GM12878 (cell line): ENCODE data around the gene MB21D2. TPM values are rescaled to one million over a fixed set of nuclear protein-coding genes. Genes with fewer than 3 reads are reported as not detected.

Experiments used
- ATAC-seq: fragments of 200-7000 bp; cut with Tn5 transposase; 3 replicates; pipeline ENCODE4 v1.9.1; 2020; ENCODE audit warnings: mild to moderate bottlenecking, moderate library complexity
- BruUV-seq: library from RNA; stranded (reverse); fragments of 400-500 nt; replicated peaks from 2 replicates; lab custom pipeline; 2021; lab: Mats Ljungman, UMichigan
- CTCF ChIA-PET: fragments of 300-600 bp; sonication (Branson Sonifier 250); formaldehyde crosslinking; extraction: SDS; loops from one replicate; lab custom pipeline; 2021; ENCODE audit warnings: inconsistent platforms; lab: Yijun Ruan, JAX
- POLR2A ChIA-PET: fragments of 350-600 bp; formaldehyde crosslinking; extraction: SDS; loops from one replicate; lab custom pipeline; 2021; ENCODE audit warnings: inconsistent platforms; lab: Charles Lee
- RAD21 ChIA-PET: fragments of 300-600 bp; sonication (Branson Sonifier 250); formaldehyde crosslinking; loops from one replicate; lab custom pipeline; 2023; ENCODE audit warnings: antibody characterized with exemption; ENCODE audit not compliant: unreplicated experiment; lab: Charles Lee
- SMC1A ChIA-PET: fragments of 300-600 bp; sonication (Branson Sonifier 250); formaldehyde crosslinking; loops from one replicate; lab custom pipeline; 2023; ENCODE audit not compliant: unreplicated experiment, uncharacterized antibody; lab: Charles Lee
- DNase-seq: peaks from one replicate; pipeline ENCODE4 v3.0.0-alpha.2; 2011; ENCODE audit warnings: low read depth, low spot score
- FAIRE-seq: peaks from 3 replicates; lab custom pipeline; 2011; peaks lifted over from hg19 to GRCh38; lab: Jason Lieb, UNC
- H2AFZ ChIP-seq: 2 replicates; pipeline ENCODE4 v1.6.0; 2011; ENCODE audit warnings: low read depth, low read length, control low read depth; ENCODE audit not compliant: control insufficient read depth
- H3K27ac ChIP-seq: 2 replicates; pipeline ENCODE4 v1.5.1; 2011; ENCODE audit warnings: control low read depth; ENCODE audit not compliant: control insufficient read depth, insufficient read depth
- H3K27me3 ChIP-seq, 2 experiments: replicated peaks in 1 of 2; 2 replicates each; pipeline versions ENCODE4 v1.6.0 to v1.6.1; 2011; ENCODE audit warnings: low read length in 1 of 2; ENCODE audit not compliant: control insufficient read depth in 2 of 2, insufficient read depth in 2 of 2
- H3K36me3 ChIP-seq, 2 experiments: 2 replicates each; pipeline ENCODE4 v1.5.1; 2011; ENCODE audit warnings: low read length in 1 of 2; ENCODE audit not compliant: control insufficient read depth in 2 of 2, insufficient read depth in 2 of 2
- H3K4me1 ChIP-seq: 2 replicates; pipeline ENCODE4 v1.6.1; 2011; ENCODE audit warnings: mild to moderate bottlenecking, low read length, moderate library complexity, mixed read lengths; ENCODE audit not compliant: control insufficient read depth, insufficient read depth
- H3K4me2 ChIP-seq: 2 replicates; pipeline ENCODE4 v1.6.0; 2011; ENCODE audit warnings: control low read depth; ENCODE audit not compliant: control insufficient read depth, insufficient read depth
- H3K4me3 ChIP-seq: fragments of 200-600 bp; sonication (generic); 2 replicates; pipeline ENCODE4 v1.5.1; 2016
- H3K79me2 ChIP-seq: 2 replicates; pipeline ENCODE4 v1.6.0; 2011; ENCODE audit warnings: low read length; ENCODE audit not compliant: control insufficient read depth, insufficient read depth
- H3K9ac ChIP-seq: 2 replicates; pipeline ENCODE4 v1.8.0; 2011; ENCODE audit warnings: low read length, control low read depth, mixed read lengths; ENCODE audit not compliant: control insufficient read depth, insufficient read depth
- H3K9me3 ChIP-seq: replicated peaks from 3 replicates; pipeline ENCODE4 v1.5.1; 2011; ENCODE audit warnings: mild to moderate bottlenecking, low read length; ENCODE audit not compliant: control insufficient read depth, insufficient read depth
- H4K20me1 ChIP-seq: 2 replicates; pipeline ENCODE4 v1.6.0; 2011; ENCODE audit not compliant: control insufficient read depth, insufficient read depth
- KLF5 ChIP-seq: fragments of 450-650 bp; IDR thresholded peaks from 2 replicates; pipeline ENCODE4 v1.6.1; 2014; ENCODE audit warnings: mild to moderate bottlenecking; ENCODE audit not compliant: partially characterized antibody
- PML ChIP-seq: IDR thresholded peaks from 2 replicates; pipeline ENCODE4 v1.6.1; 2012; ENCODE audit warnings: low read length, inconsistent platforms
- RCOR1 ChIP-seq: conservative IDR thresholded peaks from 2 replicates; pipeline ENCODE4 v1.6.1; 2012; ENCODE audit warnings: low read depth, low read length, improper control_type of control experiment
- STAT1 ChIP-seq: fragments of 450-650 bp; conservative IDR thresholded peaks from 2 replicates; pipeline ENCODE4 v1.6.1; 2014; ENCODE audit warnings: antibody characterized with exemption, mild to moderate bottlenecking
- WRNIP1 ChIP-seq: IDR thresholded peaks from 2 replicates; pipeline ENCODE4 v1.6.1; 2011; ENCODE audit warnings: low read depth, low read length, improper control_type of control experiment, borderline replicate concordance
- WGBS: methylation state at CpG from one replicate; pipeline ENCODE4 v1.1.6; 2016; ENCODE audit warnings: low lambda C conversion rate; ENCODE audit not compliant: insufficient replicate concordance, insufficient coverage; ENCODE audit errors: missing lambda C conversion rate; 5-methylcytosine and 5-hydroxymethylcytosine counted together
- in situ Hi-C: fragments of 300-500 bp; cut with MboI; formaldehyde crosslinking; loops from 9 replicates; pipeline ENCODE4 v1.14.3; 2018; ENCODE audit warnings: mixed read lengths
- intact Hi-C: fragments of 100-400 bp; cut with micrococcal nuclease; formaldehyde crosslinking; loops from one replicate; pipeline ENCODE4 v1.14.2; 2022; ENCODE audit not compliant: unreplicated experiment
- polyA plus RNA-seq, 11 experiments: library from polyadenylated mRNA; depleted of rRNA in 4 of 11; unstranded in 6 of 11; stranded (reverse) in 5 of 11; fragments of >200 nt; fragmentation: Nextera tagmentation in 4 of 11; fragmentation: Illumina TruSeq in 1 of 11; extraction: Ambion mirVana in 4 of 11; extraction: Trizol in 1 of 11; gene quantifications; 1 replicate in 1 of 11; 2 replicates in 10 of 11; pipeline versions ENCODE4 v1.2.1 to v1.2.3, GENCODE V29; 2011 to 2016; ENCODE audit warnings: inconsistent platforms in 2 of 11, missing spikeins in 2 of 11, low read depth in 1 of 11
- total RNA-seq, 4 experiments: library from RNA; depleted of rRNA in 3 of 4; stranded (reverse); fragments of >200 nt in 3 of 4; fragmentation: Illumina TruSeq in 1 of 4; extraction: Trizol in 1 of 4; gene quantifications; 2 replicates each; pipeline versions ENCODE4 v1.2.1 to v1.2.3, GENCODE V29; 2013 to 2021
- TF ChIP-seq, protein P1 (sequence below): fragments of 150-350 bp; IDR thresholded peaks from 2 replicates; pipeline ENCODE4 v1.6.1; 2014; ENCODE audit warnings: mild to moderate bottlenecking, low read depth, low read length
- TF ChIP-seq, protein P2 (sequence below): IDR thresholded peaks from 2 replicates; pipeline ENCODE4 v1.6.1; 2011; ENCODE audit warnings: borderline replicate concordance, low read depth, mild to moderate bottlenecking, moderate library complexity, low read length; ENCODE audit not compliant: insufficient read depth, poor library complexity, severe bottlenecking

MB21D2 gene
- total and polyA plus RNA-seq, 10 of the 15 experiments (the other 5 are each of a cell fraction or from before 2014, with no cell fraction given), result 7.9 to 21.2 (median 15.3) TPM

DNA sequence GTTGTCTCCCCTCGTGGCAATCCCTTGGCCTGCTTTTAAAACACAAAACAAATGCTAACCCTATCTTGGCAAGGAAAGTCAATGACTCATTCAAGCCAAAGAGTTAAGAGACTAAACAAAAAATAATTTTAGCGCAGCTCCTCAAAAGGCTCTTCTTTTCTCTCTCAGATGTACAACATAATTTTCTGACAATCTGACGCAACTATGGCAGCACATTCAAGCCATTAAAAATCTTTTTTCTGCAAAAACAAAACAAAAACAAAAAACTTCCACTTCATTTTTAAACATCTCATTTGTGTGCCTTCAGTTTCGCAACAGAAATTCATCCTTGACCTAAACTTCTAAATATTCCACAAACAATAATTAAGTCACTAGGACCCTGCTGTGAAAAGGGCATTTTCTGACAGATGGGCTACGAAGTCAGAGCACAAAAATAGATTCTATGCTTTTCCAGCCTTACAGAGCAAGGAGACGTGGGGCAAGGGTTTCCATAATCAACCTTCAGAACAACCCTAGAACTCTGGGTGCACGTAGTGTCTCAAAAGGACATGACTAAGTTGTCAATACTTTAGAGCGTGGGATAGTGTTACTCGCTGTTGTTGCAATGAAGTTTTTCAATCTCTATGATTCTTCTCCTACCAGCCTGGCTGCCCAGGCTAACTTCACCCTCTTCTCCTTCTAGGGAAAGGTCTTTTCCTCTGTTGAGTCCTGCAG lies 84.3 kb downstream of the MB21D2 start:
- ATAC-seq, result no peak
- BruUV-seq, result no TSS peak
- in situ Hi-C loops, result no loop called here
- Histone ChIP-seq H3K36me3 (no peaks in the 10 kb centered on the region), H3K4me1 (peaks cover 38% of the 10 kb centered on the region), H3K4me2 (no peak overlapping the region), H3K4me3 (no peak overlapping the region), H3K9ac (no peak overlapping the region), H2AFZ (no peak overlapping the region), H3K79me2 (peaks cover 34% of the 10 kb centered on the region), H3K27ac (no peak overlapping the region; the same call in 1 of the 2 replicates), H3K9me3 (no peaks in the 10 kb centered on the region; the same call in 2 of the 3 replicates), H3K27me3 (no peaks in the 10 kb centered on the region), H4K20me1 (no peaks in the 10 kb centered on the region)
- ChIA-PET CTCF (no interaction called here), POLR2A (interaction anchor here (0.8 to 1.4 kb wide), 4 partner anchors 9 to 16 kb away, joined by 3 to 4 read pairs (median 3); no protein-coding TSS in a partner anchor), SMC1A (interaction anchor here (0.9 to 4.6 kb wide), 7 partner anchors 14 to 82 kb away, joined by 3 to 23 read pairs (median 5); no protein-coding TSS in a partner anchor), RAD21 (interaction anchor here (3.8 to 5.3 kb wide), 3 partner anchors 10 to 83 kb away, joined by 27 to 44 read pairs (median 30); partner anchors contain the start of gene MB21D2)
- 83% methylated on average over 9 of the region's 9 CpGs for WGBS
- FAIRE-seq, result no peak
- TF ChIP-seq, protein P1, sequence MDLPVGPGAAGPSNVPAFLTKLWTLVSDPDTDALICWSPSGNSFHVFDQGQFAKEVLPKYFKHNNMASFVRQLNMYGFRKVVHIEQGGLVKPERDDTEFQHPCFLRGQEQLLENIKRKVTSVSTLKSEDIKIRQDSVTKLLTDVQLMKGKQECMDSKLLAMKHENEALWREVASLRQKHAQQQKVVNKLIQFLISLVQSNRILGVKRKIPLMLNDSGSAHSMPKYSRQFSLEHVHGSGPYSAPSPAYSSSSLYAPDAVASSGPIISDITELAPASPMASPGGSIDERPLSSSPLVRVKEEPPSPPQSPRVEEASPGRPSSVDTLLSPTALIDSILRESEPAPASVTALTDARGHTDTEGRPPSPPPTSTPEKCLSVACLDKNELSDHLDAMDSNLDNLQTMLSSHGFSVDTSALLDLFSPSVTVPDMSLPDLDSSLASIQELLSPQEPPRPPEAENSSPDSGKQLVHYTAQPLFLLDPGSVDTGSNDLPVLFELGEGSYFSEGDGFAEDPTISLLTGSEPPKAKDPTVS, result no peak
- no peak for TF ChIP-seq WRNIP1
- TF ChIP-seq, protein P2, sequence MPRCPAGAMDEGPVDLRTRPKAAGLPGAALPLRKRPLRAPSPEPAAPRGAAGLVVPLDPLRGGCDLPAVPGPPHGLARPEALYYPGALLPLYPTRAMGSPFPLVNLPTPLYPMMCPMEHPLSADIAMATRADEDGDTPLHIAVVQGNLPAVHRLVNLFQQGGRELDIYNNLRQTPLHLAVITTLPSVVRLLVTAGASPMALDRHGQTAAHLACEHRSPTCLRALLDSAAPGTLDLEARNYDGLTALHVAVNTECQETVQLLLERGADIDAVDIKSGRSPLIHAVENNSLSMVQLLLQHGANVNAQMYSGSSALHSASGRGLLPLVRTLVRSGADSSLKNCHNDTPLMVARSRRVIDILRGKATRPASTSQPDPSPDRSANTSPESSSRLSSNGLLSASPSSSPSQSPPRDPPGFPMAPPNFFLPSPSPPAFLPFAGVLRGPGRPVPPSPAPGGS, result no peak
- TF ChIP-seq KLF5, result no peak
- TF ChIP-seq STAT1, result no peak
- TF ChIP-seq PML, result no peak
- TF ChIP-seq RCOR1, result no peak
- intact Hi-C loops, result loop anchor here (5.0 kb wide), 1 partner anchor 84 kb away; the partner anchor contains the start of gene MB21D2
- no peak for DNase-seq
